ENCODE measurements around the gene SLC22A3.

Gene SLC22A3

DNA sequence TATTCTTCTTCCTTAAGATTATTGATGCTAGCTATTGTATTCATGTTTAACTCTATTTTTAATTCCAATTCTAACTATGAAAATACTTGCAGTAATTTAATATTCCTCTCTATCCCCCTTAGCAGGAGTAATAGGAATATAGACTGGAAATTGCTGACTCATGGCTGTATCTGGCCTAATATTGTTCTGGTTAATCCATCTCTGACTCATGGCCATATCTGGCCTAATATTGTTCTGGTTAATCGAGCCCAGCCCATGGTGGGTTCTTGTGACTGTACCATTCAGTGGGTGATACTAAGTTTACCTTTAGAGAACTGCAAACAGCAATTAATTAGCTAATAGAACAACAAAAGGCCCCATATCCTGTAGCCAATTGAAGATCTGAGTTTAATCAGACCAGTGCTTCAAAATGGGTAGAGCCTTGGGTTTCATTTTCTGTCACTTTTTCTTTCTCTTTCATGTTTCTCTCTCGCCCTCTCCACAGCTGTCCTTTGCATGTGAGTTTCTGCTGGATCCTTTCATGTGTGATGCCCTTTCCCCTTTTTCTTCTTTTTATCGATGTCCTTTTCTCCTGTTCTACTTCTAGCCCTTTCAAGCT, 50.6 kb downstream of the SLC22A3 start:
- Histone ChIP-seq H3K79me2 (ENCODE audit: control insufficient read depth, low read length) (no peaks in the 10 kb centered on the region), H3F3A (ENCODE audit: control insufficient read depth, insufficient read depth) (no peaks in the 10 kb centered on the region), H3K4me1 (ENCODE audit: control insufficient read depth, low read length) (no peaks in the 10 kb centered on the region), H3K4me3 (ENCODE audit: low read length) (no peak overlapping the region), H4K20me1 (ENCODE audit: control insufficient read depth, insufficient read depth, low read depth, low read length) (no peaks in the 10 kb centered on the region), H3K9me2 (replicated peaks; ENCODE audit: control insufficient read depth, low read length) (no peaks in the 10 kb centered on the region), H3K9me3 (ENCODE audit: control insufficient read depth, insufficient read depth, low read length) (no peaks in the 10 kb centered on the region), H3K27me3 (ENCODE audit: control insufficient read depth, low read length) (no peaks in the 10 kb centered on the region), H3K36me3 (ENCODE audit: control insufficient read depth, low read length) (no peaks in the 10 kb centered on the region), H3K27ac (ENCODE audit: low read depth, low read length) (no peak overlapping the region), H3K4me2 (ENCODE audit: low read length) (no peak overlapping the region)
- TF ChIP-seq EZH2phosphoT487 (IDR thresholded peaks at IDR 0.05; ENCODE audit: borderline replicate concordance, low read length): no peak
- TF ChIP-seq, protein P1, sequence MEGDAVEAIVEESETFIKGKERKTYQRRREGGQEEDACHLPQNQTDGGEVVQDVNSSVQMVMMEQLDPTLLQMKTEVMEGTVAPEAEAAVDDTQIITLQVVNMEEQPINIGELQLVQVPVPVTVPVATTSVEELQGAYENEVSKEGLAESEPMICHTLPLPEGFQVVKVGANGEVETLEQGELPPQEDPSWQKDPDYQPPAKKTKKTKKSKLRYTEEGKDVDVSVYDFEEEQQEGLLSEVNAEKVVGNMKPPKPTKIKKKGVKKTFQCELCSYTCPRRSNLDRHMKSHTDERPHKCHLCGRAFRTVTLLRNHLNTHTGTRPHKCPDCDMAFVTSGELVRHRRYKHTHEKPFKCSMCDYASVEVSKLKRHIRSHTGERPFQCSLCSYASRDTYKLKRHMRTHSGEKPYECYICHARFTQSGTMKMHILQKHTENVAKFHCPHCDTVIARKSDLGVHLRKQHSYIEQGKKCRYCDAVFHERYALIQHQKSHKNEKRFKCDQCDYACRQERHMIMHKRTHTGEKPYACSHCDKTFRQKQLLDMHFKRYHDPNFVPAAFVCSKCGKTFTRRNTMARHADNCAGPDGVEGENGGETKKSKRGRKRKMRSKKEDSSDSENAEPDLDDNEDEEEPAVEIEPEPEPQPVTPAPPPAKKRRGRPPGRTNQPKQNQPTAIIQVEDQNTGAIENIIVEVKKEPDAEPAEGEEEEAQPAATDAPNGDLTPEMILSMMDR (IDR thresholded peaks at IDR 0.05; ENCODE audit: low read depth, low read length, poor library complexity, severe bottlenecking): no peak

DNA sequence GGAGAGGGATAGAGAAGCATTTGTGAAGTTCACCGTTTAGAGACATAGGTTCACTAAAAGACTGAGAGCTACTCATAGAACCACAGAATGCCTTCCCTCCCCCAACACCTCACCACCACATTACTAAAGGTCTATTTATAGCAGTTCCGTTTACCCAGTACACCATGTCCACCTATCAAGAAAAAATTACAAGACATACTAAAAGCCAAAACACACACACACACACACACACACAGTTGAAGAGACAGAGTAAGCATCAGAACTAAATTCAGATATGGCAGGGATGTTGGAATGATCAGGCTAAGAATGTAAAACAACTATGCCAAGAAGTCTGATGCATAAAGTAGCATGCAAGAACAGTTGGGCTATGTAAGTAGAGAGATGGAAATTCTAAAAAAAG, 52.3 kb downstream of the SLC22A3 start:
- Histone ChIP-seq H3K27me3 (ENCODE audit: control insufficient read depth, low read length) (no peaks in the 10 kb centered on the region), H3K9me2 (replicated peaks; ENCODE audit: control insufficient read depth, low read length) (no peaks in the 10 kb centered on the region), H4K20me1 (ENCODE audit: control insufficient read depth, insufficient read depth, low read depth, low read length) (no peaks in the 10 kb centered on the region), H3K4me3 (ENCODE audit: low read length) (no peak overlapping the region), H3K9me3 (ENCODE audit: control insufficient read depth, insufficient read depth, low read length) (no peaks in the 10 kb centered on the region), H3K36me3 (ENCODE audit: control insufficient read depth, low read length) (no peaks in the 10 kb centered on the region), H3F3A (ENCODE audit: control insufficient read depth, insufficient read depth) (no peaks in the 10 kb centered on the region), H3K4me2 (ENCODE audit: low read length) (no peak overlapping the region), H3K4me1 (ENCODE audit: control insufficient read depth, low read length) (no peaks in the 10 kb centered on the region), H3K79me2 (ENCODE audit: control insufficient read depth, low read length) (no peaks in the 10 kb centered on the region), H3K27ac (ENCODE audit: low read depth, low read length) (no peak overlapping the region)
- TF ChIP-seq, protein P1 (IDR thresholded peaks at IDR 0.05; ENCODE audit: low read depth, low read length, poor library complexity, severe bottlenecking): no peak
- no peak for TF ChIP-seq EZH2phosphoT487 (IDR thresholded peaks at IDR 0.05; ENCODE audit: borderline replicate concordance, low read length)

DNA sequence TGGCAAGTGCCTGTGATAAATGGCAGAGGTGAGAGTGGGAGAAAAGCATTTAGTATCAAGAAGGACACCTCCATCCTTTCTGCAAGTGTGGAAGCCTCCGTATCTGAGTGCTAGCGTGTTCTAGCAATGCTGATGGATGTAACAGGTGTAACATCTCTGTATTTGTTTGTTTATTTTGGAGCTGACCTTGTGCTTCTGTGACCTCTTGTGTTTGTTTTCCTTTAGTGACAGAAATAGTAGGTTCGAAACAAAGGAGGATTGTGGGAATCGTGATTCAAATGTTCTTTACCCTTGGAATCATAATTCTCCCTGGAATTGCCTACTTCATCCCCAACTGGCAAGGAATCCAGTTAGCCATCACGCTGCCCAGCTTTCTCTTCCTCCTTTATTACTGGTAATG, 60.4 kb downstream of the SLC22A3 start:
- Histone ChIP-seq H3K79me2 (ENCODE audit: control insufficient read depth, low read length) (no peaks in the 10 kb centered on the region), H3K27ac (ENCODE audit: low read depth, low read length) (no peak overlapping the region), H3K4me2 (ENCODE audit: low read length) (no peak overlapping the region), H3K9me2 (replicated peaks; ENCODE audit: control insufficient read depth, low read length) (no peaks in the 10 kb centered on the region), H3F3A (ENCODE audit: control insufficient read depth, insufficient read depth) (no peaks in the 10 kb centered on the region), H3K4me1 (ENCODE audit: control insufficient read depth, low read length) (no peaks in the 10 kb centered on the region), H3K4me3 (ENCODE audit: low read length) (no peak overlapping the region), H3K27me3 (ENCODE audit: control insufficient read depth, low read length) (no peaks in the 10 kb centered on the region), H4K20me1 (ENCODE audit: control insufficient read depth, insufficient read depth, low read depth, low read length) (no peaks in the 10 kb centered on the region), H3K36me3 (ENCODE audit: control insufficient read depth, low read length) (no peaks in the 10 kb centered on the region), H3K9me3 (ENCODE audit: control insufficient read depth, insufficient read depth, low read length) (no peaks in the 10 kb centered on the region)
- TF ChIP-seq EZH2phosphoT487 (IDR thresholded peaks at IDR 0.05; ENCODE audit: borderline replicate concordance, low read length): no peak
- TF ChIP-seq, protein P1 (IDR thresholded peaks at IDR 0.05; ENCODE audit: low read depth, low read length, poor library complexity, severe bottlenecking): no peak
